ENCODE measurements around the gene RPS16.

DNA sequence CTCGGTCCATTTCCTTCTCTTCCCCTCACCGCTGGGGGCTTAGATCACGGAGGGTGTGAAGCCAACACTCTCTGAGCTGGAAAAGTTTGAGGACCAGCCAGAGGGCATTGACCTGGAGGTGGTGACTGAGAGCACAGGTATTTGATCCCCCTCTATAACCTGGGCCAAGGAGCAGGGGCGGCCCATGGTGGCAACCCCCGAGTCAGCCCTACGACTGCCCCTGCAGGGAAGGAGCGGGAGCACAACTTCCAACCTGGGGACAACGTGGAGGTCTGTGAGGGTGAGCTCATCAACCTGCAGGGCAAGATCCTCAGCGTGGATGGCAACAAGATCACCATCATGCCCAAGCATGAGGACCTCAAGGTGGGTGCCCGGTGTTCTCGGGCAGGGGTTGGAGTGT is 33.3 kb upstream of the RPS16 start:
- TF ChIP-seq ZNF274 (IDR thresholded peaks at IDR 0.05; ENCODE audit: low read depth, low read length) (no peak), SUZ12 (IDR thresholded peaks at IDR 0.05; ENCODE audit: extremely low read depth, insufficient read depth, insufficient read length) (no peak)
